Measurements from ENCODE around the gene PTPMT1.
"Not testable (repeated sequence)": the region's sequence is repeated elsewhere in the genome, so short reads cannot be mapped to it uniquely, and the experiment has no call there.

PTPMT1 gene

GRCh38 chr11:47565340-47566148 is at the start of gene PTPMT1:
Gene PTPMT1 (plus strand): TSS chr11:47565599. CDS start chr11:47565623, 24 bp downstream.
- peak; percentile 84 for DNase-seq

GRCh38 chr11:47516155-47516554 is 49.2 kb upstream of the PTPMT1 start:
- no peak for DNase-seq

GRCh38 chr11:47516984-47517853 is 48.2 kb upstream of the PTPMT1 start:
- DNase-seq: no peak

- peak; percentile 44 for DNase-seq
Observed at GRCh38 chr11:47518212-47518964, 47.0 kb upstream of the PTPMT1 start.

GRCh38 chr11:47523490-47524225 is 41.7 kb upstream of the PTPMT1 start:
- peak; percentile 74 for DNase-seq

- DNase-seq: peak; percentile 91
Observed at GRCh38 chr11:47524291-47524874, 41.0 kb upstream of the PTPMT1 start.

- not testable (repeated sequence) for DNase-seq
Observed at GRCh38 chr11:47526032-47526431, 39.4 kb upstream of the PTPMT1 start.

GRCh38 chr11:47527186-47527585 is 38.2 kb upstream of the PTPMT1 start:
- DNase-seq: no peak

GRCh38 chr11:47529951-47530350 is 35.4 kb upstream of the PTPMT1 start:
- no peak for DNase-seq

GRCh38 chr11:47530721-47531120 is 34.7 kb upstream of the PTPMT1 start:
- DNase-seq: not testable (repeated sequence)

GRCh38 chr11:47531666-47532065 is 33.7 kb upstream of the PTPMT1 start:
- no peak for DNase-seq

GRCh38 chr11:47532597-47533213 is 32.7 kb upstream of the PTPMT1 start:
- peak; percentile 38 for DNase-seq

- no peak for DNase-seq
Observed at GRCh38 chr11:47533690-47534151, 31.7 kb upstream of the PTPMT1 start.

GRCh38 chr11:47534704-47535251 is 30.6 kb upstream of the PTPMT1 start:
- DNase-seq: no peak

GRCh38 chr11:47536915-47537314 is 28.5 kb upstream of the PTPMT1 start:
- DNase-seq: no peak

GRCh38 chr11:47538741-47539565 is 26.4 kb upstream of the PTPMT1 start:
- peak; percentile 97 for DNase-seq

GRCh38 chr11:47539681-47540039 is 25.7 kb upstream of the PTPMT1 start:
- peak; percentile 69 for DNase-seq

GRCh38 chr11:47541070-47541469 is 24.3 kb upstream of the PTPMT1 start:
- DNase-seq: no peak

GRCh38 chr11:47545298-47545697 is 20.1 kb upstream of the PTPMT1 start:
- no peak for DNase-seq

- not testable (repeated sequence) for DNase-seq
Observed at GRCh38 chr11:47546274-47546673, 19.1 kb upstream of the PTPMT1 start.
